Right renal cortex interstitium (tissue), 3 donors: ENCODE results near the gene ARMH2. TPM values are rescaled to one million over a fixed set of nuclear protein-coding genes. Genes with fewer than 3 reads are reported as not detected.

Source experiments
- DNase-seq, 3 donors: peaks; one replicate each; pipeline ENCODE4 v3.0.0-alpha.2; 2013; ENCODE audit warnings: low read depth in 3 of 3, low spot score in 2 of 3
- polyA plus RNA-seq, 3 donors: library from polyadenylated mRNA; unstranded; fragments of 120-200 nt; gene quantifications; one replicate each; pipeline ENCODE4 v1.2.1, GENCODE V29; 2013; ENCODE audit not compliant: insufficient read length in 3 of 3

The ARMH2 gene
- polyA plus RNA-seq, 3 donors: not detected

DNA sequence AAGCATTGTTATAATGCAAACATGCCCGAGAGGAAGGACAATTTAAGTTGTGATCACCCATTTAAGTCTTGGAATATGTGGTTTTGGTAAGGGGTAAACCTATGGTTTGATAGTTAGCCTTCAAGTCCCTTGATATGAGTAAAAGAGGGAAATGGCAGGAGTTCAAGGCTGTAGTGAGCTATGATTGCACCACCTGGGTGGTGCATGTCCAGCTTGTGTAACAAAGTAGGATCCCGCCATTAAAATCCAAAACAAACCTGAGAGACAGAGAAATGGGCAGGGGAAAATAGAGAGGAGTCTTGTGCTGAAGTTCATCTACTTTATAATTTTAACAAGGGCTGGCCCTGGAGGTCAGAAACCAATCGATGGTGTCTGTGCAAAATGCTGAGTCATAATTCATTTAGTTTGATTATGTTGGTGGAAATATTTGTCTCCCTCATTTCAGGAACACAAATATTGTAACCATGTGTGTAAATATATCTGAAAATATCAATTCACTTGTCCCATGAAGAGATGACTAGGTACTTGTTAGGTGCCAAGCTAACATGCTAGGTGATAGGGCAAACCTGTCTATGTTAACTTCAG is 23.2 kb upstream of the ARMH2 start:
- DNase-seq: no peak

DNA sequence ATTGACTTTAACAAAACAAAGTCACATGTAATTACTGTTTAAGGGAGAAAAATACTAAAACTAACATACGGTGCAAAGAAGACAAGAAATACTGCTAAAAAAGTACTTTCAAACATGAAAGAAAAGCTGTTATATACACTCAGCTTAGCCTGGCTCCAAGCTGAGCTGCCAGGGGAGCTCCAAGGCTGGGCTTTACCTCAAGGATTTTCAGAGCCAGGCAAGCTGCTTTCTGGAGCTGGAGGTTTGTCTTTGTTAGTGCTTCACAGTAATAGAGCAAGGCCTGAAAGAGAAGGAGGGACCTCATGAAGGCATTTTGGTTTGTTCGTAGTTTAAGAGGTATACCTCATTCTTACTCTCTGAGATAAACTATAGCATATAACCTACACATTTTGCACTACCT is 19.6 kb upstream of the ARMH2 start:
- no peak for DNase-seq

DNA sequence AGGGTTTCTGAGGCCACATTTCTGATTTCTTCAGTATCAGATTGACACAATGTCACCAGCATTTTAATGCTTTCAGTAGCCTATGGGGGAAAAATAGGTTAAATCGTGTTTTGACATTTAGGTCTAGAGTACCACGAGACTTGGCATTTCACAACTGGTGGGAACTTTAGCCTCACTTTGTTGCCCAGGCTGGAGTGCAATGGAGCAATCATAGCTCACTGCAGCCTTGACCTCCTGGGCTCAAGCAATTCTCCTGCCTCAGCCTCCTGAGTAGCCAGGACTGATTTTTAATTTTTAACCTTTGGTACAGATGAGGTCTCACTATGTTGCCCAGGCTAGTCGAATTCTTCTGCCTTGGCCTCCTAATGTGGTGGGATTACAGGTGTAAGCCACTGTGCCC is 11.0 kb upstream of the ARMH2 start:
- no peak for DNase-seq

DNA sequence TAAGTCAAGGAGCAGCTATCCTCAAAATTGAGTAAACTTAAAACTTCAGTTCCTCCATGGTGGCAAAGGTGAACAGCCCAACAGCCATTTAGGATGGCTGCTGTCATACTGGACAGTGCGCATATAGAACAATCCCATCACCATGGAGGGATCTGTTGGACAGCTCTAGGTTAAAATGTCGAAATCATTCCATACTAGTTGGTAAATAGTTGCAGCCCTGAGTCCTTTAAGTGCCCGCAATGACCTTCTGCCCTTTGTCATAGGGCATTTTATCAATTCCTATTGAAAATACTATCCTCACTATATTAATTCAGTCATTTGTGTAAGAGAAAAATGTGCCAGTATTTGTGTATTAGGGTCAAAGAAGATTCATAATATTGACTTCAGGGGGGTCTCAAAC is 8.9 kb upstream of the ARMH2 start:
- no peak for DNase-seq

DNA sequence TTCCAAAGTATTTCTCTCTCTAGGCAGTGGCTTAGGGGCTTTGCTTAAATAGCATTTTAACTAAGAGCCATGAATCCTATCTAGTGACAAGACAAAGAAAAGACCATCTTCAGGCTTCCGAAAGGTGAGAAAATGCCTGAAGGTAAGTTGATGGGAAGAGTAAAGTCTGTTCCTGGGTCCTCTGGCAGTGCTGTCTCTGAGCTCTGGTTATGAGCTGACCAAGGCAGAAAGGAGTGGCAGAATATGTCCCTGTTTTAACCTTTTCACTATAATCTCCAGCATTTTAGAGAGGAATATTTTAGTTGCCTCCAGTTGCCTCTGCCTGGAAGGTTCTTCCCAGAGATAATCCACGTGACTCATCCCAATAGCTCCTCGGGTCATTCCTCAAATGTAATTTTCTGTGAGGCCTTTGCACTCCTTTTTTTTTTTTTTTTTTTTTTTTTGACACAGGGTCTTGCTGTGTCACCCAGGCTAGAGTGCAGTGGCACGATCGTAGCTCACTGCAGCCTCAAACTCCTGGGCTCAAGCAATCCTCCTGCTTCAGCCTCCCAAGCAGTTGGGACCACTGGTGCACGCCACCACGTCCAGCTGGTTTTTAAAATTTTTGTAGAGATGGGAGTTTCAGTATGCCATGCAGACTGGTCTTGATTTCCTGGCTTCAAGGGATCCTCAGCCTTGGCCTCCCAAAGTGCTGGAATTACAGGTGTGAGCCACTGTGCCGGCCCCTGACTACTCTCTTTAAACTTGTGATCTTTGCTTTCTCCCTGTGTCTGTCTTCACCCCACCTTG is 3.7 kb upstream of the ARMH2 start:
- DNase-seq: no peak

DNA sequence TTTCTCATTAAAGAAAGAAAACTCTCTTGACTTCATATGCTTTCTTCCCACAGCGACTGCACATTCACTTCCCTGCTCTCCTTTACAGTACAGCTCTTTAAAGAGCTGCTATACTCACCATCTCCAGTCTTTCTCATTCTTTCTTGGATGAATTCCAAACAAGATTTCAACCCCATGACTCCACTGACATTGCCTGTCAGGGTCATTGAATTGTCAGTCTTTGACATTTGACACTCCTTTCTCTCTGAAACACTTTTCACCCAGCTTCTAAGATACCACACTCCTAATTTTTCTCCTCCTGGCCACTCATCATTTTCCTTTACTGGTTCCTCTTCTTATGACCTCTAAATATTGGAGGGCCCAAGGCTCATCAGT is 811 bp upstream of the ARMH2 start:
- no peak for DNase-seq

DNA sequence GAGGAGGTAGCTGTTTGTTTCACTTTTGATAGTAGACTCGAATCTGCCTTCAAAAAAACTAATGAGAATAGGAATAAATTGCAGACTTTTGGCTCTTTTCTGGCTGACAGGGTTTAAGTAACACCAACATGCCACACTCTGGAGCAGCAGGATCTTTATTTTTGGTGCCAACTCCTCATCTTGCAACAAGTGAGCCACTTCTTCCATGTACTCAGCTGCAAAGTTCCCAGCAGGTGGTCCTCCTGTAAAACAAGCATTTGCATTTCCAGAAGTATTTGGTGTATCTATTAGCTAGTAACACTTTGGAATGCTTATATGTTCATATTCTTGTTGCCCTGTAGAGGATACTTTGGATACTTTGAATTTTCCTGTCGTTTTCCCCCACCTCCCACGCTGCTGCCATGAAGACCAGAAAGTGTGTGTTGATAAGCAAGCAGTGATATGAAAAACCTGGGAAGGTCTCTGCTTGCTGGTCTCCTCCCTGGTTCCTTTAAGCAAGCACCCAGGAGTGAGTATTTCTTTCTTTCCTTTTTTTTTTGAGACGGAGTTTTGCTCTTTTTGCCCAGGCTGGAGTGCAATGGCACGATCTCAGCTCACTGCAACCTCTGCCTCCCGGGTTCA is 1.0 kb downstream of the ARMH2 start:
- DNase-seq: no peak

DNA sequence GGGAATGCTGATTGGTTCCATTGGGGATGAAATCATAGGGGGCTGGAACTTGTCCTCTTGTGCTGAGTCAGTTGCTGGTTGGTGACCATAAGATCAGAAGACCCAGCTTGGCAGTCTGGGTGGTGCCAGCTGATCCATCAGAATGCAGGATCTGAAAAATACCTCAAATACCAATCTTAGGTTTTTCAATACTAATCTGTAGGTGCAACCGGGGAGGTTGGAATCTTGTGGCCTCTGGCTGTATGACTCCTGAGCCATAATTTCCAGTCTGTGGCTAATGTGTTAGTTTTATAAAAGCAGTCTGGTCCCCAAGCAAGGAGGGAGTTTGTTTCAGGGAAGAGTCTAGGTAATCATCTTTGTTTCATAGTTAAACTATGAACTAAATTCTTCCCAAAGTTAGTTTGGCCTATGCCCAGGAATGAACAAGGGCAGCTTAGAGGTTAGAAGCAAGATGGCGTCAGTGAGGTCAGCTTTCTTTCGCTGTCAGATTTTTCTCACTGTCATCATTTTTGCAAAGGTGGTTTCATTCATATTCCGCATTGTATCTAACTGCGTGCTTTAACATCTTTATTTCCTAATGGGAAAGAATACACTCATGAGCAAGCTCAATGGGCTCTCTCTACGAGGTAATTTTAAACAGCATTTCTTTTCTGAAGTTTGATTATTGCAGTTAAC is 2.0 kb downstream of the ARMH2 start:
- no peak for DNase-seq

DNA sequence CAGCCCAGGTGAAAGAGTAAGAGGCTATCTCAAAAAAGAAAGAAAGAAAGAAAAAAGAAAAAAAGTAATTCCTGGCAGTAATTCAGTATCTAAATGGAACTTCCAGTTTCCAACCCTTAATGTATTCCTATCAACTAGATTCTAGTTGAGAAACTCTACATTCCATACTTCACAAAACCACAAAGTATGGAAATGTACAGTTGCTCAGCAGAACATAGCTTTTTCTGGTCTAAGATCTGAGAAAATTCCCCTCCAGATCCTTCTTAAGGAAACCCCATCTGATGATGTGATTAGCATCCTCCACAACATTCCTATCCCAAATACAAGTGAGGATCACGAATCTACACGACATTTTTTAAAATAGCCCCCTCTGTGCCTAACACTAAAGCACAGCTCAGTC is 3.6 kb downstream of the ARMH2 start:
- DNase-seq: no peak

DNA sequence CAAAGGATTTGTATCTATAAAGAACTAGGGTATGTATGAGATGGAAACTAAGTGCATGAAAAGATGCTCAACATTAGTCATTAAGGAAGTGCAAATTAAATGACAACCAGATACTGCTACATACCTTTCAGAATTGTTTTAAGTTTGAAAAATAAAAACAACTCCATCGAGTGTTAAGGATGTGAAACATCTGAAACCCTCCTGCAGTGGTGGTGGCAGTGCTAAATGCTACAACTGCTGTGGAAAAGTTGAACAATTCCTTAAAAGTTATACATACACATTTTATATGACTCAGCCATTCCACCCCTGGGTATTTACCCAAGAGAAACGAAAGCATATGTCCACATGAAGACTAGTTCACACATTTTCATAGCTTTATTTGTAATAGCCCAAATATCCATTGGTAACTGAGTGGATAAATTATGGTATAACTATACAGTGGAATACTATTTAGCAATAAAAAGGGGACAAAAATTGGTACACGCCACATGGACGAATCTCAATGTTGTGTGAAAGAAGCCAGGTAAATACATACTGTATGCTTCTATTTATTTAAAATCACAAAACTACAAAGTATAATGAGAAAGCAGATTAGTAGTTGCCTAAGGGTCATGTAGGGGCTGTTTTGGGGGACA is 10.6 kb downstream of the ARMH2 start:
- DNase-seq: no peak

DNA sequence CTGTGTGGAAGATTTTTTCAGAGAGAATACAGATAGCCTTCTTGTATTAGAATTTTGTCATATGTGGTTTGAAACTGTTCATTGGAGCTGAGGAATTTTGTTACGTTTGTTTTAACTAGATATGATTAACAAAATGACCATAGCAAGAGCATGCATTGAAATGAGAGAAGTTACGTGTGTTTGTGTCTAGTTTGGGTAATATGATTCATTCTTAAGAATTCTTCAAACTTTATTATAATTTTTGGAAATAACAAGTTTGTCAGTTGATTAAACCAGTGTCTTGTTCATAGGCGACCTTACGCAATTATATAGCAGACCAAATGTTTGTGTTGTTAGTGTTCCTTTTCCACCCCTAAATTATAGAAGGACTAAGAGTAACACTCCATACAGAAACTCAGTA is 18.5 kb downstream of the ARMH2 start:
- DNase-seq: no peak

DNA sequence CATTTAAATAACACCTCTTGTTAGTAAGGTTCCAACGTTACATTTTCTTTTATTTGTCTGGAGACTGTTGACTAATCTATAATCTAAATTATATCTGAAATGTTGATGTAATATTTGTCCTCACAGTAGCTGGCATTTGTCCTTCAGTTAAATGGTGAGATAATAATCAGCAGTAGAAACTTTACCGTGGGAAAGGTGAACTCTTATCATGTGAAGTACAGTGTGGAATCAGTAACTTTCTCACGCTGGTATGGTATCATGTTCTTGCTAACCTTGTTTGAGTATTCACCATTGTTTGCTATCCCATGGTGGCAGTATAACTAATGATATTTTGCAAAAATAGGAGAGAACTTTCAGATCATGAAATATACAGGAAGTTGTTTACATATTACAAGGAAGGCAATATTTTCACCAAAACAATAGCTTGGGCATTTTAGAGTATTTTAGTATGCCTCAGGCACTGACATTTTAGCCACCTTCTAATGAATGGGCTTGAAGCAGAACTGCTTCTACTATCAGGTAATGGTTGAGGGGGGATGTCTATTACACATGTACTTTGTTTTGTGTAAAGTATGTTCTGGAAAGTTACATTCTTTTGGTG is 19.2 kb downstream of the ARMH2 start:
- no peak for DNase-seq

DNA sequence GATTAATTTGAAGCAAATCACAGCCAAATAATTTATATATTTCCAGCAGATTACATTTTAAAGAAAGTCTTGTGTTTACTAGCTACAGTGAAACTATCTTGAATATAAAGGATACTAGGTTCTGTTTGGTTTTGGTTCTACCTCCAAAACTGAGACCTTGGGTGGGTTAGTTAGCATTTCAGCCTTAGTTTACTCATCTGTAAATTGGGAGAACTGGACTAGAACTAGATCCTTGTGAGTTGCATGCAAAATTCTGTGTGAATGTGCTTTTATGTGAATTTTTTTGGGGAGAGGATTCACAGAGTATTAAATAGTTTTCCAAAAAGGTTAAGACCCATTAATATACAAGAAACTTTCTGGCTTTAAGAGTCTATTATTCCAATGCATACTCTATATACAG is 19.8 kb downstream of the ARMH2 start:
- DNase-seq: no peak

DNA sequence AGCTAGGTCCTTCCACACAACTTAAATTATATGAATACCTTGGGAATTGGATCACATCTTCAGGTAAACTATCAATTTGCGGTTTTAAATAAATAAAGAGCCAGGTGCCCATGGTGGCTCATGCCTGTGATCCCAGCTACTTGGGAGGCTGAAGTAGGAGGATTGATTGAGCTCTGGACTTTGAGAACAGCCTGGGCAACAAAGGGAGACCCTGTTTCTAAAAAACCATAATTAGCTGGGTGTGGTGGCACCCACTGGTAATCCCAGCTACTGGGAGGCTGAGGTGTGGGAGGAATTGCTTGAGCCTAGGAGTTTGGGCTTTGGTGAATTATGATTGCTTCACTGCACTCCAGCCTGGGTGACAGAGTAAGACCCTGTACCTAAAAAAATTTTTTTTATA is 20.6 kb downstream of the ARMH2 start:
- DNase-seq: no peak

DNA sequence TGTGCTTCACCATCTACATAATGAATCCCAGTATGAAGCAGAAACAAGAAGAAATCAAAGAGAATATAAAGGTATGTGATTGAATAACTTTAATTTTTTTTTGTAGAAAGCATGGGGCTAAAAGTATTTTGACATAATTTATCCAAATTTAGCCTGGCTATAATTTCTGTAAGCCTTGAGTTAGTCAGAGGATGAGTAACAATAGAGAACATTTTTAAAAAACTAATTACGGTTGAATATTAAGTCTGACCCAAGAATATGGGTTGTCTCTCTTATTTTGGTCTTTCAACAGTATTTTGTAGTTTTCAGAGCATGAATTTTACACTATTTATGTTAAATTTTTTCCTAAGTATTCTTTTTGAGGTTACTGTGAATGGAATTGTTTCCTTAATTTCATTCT is 21.5 kb downstream of the ARMH2 start:
- no peak for DNase-seq

DNA sequence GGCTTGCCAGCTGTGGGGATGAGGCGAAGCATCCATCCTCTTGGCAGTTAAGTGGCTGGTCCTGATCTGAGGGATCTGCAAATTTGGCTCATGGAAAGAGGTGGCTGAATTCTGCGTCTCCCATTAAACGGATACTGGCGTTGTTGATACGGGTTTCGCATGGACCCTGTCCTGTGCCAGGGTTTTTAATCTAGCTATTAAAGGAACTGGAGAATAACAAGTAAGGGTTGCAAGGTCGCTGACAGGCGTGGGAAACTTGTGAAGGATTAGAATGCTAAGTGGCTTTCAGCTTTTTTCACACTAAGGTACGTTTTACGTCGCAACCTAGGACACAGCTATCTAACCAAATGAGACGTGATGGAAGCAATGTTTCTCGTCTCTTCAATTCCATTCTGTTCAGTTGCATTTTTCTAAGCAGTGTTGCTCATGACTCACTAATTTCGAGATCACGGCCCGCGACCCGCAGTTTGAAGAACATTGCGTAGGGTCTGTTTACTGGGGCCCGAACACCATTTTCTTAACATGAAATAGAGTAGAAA is 23.1 kb downstream of the ARMH2 start:
- DNase-seq: no peak

DNA sequence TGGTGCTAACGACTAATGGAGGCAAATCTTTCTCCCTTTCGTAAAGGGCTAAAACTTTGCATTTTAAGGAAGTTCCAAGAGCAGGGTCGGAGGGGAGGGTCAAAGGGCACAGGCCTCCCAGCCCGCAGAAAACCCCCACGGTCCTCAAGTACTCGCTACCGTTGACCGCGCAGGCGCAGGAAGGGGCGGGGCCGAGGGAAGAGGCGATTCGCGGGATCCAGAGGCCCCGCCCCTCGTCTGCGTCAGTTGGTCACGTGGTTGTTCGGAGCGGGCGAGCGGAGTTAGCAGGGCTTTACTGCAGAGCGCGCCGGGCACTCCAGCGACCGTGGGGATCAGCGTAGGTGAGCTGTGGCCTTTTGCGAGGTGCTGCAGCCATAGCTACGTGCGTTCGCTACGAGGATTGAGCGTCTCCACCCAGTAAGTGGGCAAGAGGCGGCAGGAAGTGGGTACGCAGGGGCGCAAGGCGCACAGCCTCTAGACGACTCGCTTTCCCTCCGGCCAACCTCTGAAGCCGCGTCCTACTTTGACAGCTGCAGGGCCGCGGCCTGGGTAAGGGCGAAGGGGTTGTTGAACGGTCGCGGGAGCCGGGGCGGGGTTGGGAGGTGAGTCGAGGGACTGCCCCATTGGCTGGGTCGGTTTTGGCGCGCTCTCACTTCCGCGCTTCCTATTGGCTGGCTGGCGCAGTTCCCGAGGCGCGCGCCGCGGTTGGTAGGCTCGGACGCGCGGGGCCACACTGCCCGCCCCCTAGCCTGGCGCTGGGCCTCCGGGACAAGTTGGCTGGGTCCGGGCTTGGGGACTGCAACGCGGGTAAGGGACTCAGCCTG is 23.8 kb downstream of the ARMH2 start, which contains the start of gene GMNN:
GMNN (plus strand) TSS at position 242 of the 824 bp plus-strand sequence. CDS start 2,310 bp downstream, outside the sequence.
- peak; percentile 80 to 94 (median 93) for DNase-seq

DNA sequence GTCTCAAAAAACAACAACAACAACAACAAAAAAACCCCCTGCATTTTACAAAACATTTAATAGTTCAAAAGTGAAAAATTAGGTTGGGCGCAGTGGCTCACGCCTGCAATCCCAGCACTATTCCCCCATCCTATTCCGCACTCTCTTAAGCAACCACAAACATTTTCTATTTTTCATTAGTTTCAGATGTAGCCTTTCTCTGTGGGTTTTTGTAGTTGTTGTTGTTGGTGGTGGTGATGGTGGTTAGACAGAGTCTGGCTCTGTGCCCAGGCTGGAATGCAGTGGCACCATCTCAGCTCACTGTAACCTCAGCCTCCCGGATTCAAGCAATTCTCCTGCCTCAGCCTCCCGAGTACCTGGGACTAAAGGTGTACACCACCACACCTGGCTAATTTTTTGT is 30.4 kb downstream of the ARMH2 start:
- DNase-seq: no peak

DNA sequence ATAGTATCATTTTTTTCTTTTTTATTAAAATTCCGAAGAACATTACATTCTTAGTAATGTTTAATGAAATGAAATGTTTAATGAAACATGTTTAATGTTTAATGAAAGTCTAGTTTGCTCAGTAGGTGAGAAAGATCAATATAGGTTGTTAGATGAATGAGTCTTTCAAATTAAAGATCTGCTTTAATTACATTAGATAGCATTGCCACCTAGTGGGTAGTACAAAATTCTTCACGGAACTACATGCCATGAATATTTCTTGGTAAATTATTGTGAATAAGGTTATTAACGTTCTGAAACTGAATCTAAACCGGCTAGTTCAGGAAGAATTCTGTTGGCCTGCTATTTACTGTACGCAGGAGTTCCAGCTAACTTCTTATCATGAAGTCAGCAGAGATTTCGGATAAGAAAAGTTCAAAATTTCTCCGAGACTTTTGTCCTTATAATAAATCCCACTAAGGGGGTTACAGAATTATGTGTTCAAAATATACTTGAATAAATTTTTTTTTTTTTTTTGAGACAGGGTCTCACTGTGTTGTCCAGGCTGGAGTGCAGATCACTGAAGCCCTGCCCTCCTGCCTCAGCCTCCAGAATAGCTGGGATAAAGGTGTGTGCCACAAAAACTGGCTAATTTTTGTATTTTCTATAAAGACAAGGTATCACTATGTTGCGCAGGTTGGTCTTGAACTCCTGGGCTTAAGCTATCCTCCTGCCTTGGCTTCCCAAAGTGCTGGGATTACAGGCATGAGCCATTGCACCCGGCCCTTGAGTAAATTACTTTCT is 31.8 kb downstream of the ARMH2 start:
- DNase-seq: peak in 1 of 3 donors; percentile 8
